ENCODE data around the gene ERMARD.

ERMARD gene

DNA sequence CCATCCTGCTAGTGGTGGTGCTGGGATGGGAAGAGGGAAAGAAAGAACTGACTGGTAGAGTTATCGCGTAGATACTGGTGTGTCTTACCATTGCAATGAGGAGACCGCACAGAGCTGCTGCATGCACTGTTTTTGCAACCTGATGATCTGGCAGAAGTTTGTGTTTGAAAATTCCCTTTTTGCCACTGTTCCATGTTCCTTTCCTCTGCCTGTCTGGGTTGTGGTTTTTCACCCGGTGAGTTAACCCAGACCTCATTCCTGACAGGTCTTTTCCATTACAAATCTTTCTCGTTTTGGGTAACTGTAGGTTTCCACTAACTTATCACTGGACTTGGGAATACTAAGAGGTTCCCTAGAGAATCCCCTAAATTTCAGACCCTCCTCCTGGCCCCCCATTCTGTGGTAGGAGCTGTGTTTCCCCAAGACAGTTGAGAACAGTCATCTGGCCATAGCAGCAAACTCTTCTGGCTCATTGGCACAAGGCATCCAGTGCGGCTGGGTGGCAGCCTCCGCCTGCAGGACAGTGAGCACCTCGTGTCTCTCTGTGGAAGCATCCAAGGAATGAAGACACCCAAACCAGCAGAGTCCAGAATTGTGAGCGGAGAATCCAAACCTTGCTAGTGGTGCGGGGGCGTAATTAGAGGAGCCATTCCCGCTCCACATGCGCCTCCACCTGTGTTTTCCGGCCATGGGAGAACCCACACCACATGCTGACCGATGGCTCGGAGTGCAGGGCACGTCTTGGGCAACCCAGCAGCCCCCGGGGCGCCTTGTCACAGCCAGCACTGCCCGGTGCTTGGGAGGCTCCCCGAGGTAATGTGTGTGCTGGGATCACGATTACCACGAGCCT is 32.8 kb downstream of the ERMARD start:
- no peak for DNase-seq (ENCODE audit: low spot score)

DNA sequence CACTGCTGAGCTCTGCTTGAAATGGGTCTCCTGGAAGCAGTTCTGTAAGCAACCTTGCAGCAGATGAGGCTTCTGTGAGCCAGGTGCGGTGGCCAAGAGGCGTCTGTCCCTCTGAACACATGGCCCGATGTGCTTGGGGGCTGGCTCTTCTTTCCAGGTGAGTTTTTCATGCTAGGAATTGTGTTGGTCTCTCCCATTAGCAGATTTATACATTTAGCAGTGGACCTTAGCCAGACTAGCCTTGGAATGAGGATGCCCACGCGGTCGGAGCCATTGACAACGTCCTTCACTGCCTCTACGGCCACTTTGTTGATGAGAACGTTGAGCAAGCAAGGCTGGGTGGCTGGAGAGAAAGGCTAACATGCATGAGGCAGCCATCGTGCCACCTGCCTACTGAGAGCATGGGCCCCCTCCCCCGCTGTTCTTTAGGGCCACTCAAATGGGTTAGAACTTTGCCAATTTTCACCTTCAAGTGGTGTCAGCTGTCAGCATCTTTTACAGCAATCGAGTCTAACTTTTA is 33.5 kb downstream of the ERMARD start:
- DNase-seq (ENCODE audit: low spot score) = no peak

DNA sequence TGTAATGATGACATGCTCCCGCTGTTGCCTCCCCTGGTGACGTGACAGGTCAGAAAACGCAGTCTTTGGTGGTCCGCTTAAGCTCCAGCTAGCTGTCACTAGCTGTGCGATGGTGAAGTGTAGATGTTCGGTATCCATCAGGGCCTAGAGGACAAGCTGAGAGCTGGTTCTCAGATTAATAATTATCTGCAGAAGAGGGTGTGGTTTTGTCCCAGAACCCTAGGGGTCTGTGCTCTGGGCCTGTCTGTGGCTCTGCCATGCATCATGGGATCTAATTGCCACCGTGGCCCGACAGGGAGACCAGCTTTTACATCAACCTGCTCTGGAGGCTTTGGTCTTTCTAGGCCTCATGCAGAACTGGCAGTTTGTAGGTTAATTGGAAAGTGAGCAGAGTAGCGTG is 34.1 kb downstream of the ERMARD start:
- no peak for DNase-seq (ENCODE audit: low spot score)

DNA sequence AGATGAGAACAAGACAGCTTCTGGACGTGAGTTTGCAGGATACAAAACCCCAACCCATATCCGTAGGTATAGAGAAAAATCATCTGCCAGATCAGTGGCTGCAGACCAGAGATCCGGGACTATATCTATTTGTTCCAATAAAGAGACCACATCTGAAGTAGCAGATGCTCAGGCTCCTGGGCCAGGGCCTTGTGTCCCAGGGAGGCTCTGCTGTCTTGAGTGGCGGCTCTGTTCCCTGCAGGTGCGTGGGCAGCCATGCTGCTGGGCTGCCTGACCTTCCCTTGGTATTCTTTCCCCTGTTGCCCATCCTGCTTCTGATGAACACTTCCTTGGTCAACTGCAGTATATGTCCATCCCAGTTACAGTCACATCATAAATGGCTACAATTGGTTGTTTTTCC is 34.9 kb downstream of the ERMARD start:
- DNase-seq (ENCODE audit: low spot score) = no peak

DNA sequence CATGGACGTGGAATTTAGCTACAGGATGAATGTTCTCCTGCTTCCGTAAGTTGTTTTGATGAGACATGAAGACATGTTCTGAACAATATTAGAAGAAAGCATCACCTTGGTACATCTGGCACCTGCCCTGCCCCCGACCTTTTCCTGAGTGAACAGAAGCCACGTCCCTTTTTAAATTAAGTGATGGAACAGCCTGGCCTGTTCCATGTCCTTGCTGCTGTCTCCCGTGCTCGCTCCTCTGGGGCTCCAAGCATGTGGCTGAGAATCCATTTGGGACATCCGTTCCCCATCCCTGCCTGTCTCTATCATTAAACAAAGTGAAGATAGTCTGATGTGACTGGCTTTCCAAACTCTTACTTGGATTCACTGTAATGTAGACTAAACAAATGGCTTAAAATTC is 36.4 kb downstream of the ERMARD start:
- DNase-seq (ENCODE audit: low spot score) = no peak

DNA sequence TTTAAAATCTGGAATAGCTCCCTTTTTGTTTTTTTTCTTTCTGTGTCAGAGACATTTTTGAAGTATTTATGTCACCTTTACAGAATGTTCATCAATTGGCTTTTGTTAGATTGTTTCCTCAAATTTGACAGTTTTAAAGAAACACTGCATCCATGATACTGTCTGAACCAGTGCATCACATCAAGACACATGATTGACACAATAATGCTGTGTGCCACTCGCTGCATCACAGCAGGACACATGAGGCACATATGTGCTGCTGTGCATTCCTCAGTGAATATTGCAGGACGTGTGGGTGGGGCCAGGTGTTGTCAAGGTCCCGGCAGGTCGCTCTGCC is 37.4 kb downstream of the ERMARD start:
- DNase-seq (ENCODE audit: low spot score) = no peak

DNA sequence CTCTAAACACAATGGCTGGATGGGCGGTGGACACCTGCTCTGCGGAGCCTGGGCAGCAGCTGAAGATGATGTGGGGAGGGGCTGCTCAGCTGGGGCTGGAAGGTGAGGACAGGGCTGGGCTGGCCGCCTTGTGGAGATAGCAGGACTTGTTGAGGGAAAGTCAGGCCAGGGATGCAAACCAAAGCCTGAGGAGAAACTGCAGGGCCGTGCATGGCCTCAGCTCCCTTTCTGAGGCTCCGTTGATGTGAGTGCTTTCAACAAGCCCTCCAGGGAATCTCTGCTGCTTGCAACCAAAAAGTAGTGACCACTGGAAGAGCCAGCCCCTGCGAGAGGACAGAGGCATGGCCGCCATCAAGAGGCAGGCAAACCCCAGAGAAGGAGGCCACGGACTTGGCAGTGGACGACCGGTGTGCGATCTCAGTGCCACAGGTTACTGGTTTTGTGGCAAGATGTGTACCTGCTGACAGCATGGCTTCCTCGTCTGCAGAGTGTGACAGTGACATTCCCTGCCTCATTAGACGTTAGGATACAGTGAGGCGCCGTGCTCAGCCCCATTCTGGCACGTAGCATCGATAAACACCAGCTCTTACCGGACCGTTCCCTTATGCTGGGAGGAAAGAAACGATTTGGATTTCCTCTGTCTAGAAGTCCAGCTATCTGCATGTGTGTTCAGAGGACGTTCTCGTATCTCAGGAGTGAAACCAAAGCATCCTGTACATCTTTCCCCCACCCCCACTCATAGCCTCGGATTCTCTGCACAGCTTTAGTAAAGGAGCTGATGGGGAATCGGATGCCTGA is 37.9 kb downstream of the ERMARD start:
- no peak for DNase-seq (ENCODE audit: low spot score)

DNA sequence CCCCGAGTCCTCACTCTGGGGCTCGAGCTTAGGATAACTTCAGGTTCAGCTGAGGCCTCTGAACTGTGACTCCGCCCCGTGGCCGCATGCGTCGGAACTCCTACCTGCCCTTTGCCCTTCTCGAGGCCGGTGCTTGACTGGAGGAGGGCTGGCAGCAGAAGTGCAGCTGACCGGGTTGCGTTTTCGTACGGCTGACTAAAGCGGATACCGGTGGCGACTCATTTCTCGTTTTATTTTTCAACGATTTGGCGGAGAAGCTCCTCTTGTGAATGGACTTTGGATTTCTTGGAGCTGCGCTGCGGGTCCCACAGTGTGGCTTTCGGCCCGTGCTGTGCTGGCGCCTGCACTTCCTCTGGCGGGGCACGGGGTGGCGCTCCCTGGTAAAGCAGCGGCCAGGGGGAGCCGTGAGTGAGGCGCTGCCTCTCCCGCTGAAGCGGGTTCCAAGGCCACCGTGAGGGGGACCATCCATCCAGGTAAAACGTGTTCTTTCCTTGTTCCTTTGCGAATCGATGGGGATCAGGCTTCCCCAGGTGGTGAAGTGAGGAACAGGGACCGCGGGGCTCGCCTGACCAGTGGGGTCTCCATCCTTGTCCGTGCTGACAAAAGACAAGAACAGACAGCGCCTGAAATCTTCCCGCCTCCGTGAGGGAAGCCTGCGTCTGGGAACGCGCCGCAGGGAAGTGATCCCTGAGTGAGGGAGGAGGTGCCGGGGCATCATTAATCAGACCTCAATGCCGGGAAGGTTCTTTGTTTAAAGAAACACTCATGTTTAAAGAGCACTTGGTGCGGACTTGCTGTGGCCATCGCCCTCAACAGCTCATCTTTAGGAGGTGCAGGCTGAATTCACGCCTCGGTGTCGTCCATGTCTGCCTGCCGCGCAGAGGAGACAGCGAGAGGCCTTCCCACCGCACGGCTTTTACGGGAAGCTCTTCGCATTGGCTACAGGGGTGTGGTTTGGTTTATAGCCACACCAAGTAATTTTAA is 38.8 kb downstream of the ERMARD start:
- DNase-seq (ENCODE audit: low spot score) = peak; percentile 69

DNA sequence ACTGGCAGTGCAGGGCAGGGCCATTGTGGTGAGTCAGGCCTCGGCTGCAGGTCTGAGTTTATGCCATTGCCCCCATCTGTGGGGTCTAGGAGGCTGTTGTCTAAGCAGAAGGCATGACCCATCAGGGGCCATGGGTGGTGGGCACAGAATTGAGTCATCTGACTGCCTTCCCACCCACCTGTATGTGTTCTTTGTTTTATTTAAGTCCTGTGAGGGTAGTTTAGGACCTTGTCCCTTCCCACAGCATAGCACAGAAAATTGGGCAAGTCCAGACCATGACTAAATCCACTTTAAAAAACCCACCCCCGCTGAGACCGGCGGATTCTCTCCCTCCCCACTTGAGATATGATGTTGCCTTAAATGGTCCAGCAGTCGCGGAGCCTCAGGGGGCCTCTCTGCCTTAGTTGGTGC is 40.3 kb downstream of the ERMARD start:
- DNase-seq (ENCODE audit: low spot score) = no peak

DNA sequence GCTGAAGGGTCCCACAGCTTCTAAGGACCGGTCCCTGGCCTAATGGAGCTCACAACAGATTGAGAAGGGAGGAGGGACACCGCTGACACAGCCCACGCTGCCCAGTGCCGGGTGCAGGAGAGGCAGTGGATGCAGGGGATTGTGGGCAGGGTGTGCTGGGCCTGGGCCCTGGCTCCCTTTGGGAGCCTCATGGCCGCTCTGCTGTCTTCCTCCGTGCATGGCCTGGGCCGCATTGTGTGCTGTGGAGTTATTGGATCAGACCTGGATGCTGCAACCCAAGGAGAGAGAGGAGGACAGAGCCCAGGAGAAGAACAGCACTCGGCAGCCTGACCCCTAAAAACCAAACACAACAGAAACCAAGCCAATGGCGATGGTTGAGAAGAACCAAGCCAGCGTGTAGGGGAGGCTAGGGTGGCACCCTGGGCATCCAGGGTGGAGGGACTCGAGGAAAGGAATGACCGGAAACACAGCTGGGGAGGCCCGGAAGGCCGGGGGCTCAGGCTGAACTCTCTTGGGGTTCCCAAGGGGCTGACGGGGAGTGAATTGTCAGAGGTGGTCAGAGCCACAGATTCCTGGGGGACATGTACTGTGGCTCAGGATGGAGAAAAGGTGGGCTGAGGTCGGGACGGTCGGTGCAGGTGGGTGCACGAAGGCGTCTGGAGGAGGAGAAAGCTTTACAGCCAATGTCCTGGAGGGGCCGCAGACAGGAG is 41.0 kb downstream of the ERMARD start:
- no peak for DNase-seq (ENCODE audit: low spot score)

DNA sequence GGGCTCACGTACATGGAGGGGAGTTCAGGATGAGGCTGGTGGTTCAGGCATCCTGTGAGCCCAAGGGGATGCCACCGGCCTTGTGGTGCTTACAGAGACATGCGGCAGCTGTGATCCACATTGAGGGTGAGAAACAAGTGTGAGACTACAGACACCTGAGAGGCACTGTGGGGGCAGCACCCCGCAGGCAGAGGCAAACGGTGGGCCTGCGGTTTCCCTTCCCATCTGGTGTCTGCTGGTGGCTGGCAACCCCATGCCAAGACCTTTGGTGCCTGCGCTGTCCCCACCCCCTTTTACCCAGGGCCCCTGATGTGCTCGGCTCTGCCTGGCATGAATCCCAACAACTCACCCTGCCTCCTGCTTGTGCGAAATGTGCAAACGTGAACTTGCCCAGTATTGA is 42.0 kb downstream of the ERMARD start:
- DNase-seq (ENCODE audit: low spot score) = no peak

DNA sequence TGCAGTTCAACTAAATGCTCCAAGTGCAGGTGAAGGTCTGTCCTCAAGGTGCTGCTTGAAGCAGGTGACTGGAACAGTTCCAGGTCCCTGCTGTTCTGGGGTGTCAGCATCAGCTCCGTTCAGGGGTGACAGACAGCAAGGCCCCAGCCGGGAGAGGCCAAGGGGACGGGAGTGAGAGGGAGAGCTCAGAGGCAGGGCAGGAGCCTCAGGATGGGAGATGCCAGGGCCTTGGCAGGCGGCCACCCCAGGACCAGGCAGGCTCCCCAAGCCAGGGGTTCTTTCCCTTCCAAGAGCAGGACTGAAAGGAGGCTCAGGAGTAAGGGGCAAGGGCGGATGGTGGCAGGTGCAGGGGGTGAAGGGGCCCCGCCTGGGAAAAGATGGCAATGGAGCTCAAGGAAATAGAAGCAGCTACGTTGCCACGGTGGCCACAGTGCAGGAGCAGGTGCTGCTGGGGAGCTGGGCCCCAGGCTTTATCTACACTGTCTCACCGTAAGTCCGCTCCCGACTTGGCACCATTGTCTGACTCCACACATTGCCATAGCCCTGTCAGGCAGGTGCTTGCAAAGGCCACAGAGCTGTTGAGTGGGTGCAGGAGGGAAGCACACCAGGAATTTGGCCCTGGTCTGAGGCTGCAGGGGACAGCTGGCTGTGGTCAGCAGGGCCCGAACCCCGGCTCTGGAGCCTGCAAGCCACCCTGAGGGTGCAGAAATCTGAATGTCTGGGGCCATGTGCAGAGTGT is 43.1 kb downstream of the ERMARD start:
- no peak for DNase-seq (ENCODE audit: low spot score)

DNA sequence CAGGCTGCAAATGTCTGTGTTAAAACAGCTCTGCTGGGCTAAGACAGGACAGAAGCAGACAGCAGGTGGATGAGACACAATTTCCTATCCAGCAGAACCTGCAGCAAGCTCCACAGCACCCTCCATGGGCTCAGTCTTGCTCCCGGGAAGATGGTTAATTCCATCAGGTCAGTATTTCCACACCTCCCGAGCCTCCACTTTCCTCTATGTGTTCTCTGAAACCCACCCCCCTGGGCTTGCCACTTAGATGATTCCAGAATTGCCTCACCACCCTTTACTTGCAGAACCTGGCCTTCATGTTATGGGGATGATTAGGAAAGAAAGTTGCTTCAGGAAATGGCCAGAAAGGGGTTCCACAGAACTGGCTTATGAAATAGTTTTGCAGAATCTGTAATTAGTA is 43.8 kb downstream of the ERMARD start:
- DNase-seq (ENCODE audit: low spot score) = no peak

DNA sequence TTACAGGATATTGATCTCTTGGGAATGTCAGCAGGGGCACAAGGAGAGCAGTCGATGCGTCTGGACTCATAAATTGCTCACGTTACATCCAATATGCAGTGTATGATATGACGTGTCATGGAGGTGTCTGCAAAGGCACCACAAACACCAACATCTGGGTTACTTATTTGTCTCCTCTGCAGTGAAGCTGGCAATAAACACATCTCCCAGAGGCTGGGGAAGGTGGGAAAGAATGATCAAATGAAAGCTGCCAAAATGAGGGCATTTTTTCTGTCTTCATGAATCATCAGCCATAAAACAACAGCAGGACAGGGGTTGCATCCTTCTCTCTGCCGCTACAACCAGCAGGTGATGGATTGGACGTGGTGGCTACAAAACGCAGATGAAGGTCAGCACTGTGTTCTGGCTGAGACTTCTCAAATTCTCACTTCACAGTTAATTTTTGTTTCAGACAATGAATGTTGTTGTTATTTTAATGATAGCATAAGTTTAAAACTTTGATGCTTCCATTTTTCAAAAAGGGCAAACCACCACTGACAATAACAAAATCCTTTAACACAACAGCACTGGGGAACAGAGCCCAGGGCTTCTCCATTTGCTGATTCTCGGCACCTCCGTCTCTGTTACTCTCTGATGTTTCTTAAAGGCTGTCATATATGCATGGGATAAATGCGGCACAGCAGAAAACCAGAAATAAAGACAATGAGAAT is 47.5 kb downstream of the ERMARD start:
- no peak for DNase-seq (ENCODE audit: low spot score)

DNA sequence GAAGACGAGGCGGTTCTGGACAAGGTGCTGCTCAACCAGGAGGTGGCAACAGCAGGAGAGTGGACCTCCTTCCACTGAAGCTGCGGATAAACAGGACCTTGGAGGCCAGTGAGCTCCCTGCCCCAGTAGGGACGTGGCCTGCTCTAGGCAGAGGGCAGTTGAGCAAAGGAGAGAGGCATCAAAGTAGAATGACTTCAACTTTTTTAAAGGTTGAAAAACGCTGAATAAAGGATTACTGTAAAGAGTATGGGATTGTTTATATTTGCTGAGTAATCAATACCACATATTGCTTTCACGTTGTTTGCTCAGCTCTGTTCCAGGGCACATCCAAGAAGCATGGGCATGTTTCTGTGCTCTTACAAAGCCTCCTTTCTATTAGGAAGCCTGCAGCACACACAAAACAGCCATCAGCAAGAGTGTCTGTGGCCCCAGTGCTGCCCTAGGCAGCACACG is 48.1 kb downstream of the ERMARD start:
- DNase-seq (ENCODE audit: low spot score) = no peak

DNA sequence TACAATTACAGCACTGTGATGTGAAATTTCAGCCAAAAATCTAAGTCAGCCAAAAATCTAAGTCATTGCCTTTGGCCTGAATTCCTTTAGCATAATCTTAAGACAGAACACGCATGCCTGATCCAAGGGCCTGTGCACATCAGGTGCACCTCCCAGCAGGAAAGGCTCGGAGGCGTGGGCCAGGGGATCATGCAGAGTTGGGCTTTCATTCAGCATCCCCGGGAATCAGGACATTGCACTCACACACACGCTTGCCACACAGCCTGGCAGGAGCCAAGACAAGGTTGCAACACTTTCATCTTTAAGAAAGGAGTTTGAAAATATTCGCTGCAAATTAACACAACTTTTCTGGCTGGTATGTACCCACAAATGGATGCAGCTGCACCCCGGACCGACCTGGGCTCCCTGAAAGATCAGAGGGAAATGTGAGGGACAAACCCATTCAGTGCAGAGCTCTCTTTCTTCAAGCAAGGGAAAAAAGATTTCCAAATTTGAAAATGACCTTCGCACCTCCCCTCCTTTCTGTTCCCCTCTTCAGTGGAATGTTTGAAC is 48.8 kb downstream of the ERMARD start:
- DNase-seq (ENCODE audit: low spot score) = no peak

DNA sequence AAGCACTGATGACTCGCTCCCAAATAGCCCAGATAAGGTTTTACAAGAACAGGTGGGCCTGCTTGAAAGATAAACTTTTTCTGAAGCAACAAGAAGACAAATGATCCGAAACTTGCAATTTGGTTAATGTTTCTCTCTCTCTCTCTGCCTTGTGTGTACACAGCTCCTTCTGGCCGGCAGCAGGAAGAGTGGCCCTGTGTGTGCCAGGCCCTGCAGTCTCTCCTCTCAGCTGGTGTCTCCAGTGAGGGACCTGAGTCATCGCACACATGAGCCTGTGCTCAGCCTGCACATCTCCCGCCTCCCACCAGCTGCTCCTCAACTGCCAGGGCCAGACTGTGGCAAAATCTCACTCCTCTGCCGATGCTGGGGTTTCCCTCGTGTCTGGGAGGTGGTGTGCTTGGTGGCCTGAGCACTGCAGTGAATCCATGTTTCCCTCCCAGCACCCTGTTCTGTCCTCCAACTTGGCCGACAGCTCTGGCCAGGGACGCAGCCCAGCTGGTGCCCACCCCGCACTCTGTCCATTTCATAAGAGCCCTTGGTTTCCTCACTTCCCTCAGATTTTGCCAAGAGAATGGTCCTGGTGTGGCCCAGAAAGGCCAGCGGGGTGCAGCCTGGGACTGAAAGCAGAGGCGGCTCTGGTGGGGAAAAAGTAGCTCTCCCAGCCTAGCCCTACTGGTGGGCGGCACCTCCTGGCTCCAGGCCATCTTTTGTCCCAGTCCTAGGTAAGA is 49.4 kb downstream of the ERMARD start:
- peak; percentile 35 for DNase-seq (ENCODE audit: low spot score)

DNA sequence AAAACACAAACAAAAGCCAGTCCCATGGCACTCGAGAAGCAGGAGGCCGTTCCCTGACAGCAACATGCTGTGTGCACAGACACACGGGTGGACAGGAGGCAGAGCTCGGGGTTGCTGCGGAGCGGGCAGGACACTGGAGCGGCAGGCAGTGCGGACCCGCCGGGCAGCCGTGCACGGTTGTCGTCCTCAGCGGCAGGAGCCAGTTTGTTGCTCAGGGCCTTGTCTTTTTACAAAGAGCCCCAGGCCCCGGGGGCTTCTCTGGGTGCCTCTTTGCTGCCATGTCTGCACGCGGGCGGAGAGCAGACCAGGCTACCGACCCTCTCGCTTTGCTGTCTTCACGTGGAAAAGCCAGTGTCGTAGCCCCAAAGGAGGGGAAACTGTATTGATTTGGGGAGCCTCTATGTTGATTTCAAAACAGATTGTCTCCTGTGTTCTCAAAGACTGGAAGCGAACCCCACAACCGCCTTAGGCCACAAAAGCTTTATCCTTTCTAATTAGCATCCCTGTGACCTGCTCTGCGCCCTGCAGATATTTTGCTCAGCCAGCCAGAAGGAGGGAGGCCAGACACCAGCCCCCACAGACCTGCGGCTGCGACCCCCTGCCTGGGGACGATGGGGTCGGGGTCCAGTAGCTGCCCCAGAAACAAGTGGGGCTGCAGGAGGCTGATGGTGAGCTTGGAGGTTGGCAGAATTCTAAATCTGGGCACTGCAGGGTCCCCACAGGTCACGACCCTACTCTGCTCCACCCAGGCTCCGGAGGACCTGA is 50.2 kb downstream of the ERMARD start:
- DNase-seq (ENCODE audit: low spot score) = no peak

Measured in SW480 (cell line).